RWPE1 (cell line): ENCODE data around the gene LLGL1.

Source experiments
- CTCF ChIA-PET: fragments of 350-600 bp; sonication (Branson Sonifier 250); formaldehyde crosslinking; extraction: SDS; loops from one replicate; lab custom pipeline; 2021; lab: Yijun Ruan, JAX
- POLR2A ChIA-PET: fragments of 400-600 bp; formaldehyde crosslinking; extraction: SDS; loops from one replicate; lab custom pipeline; 2020; ENCODE audit warnings: antibody characterized with exemption; ENCODE audit not compliant: low non-redundant PET; lab: Yijun Ruan, JAX
- DNase-seq: peaks from one replicate; pipeline ENCODE4 v3.0.0; 2012; ENCODE audit warnings: low spot score
- H3K27ac ChIP-seq: fragments of 450-650 bp; 2 replicates; pipeline ENCODE4 v1.5.1; 2017
- CTCF ChIP-seq: fragments of 450-650 bp; conservative IDR thresholded peaks from 2 replicates; pipeline ENCODE4 v1.5.1; 2017; ENCODE audit warnings: low read depth, mild to moderate bottlenecking

Gene LLGL1

DNA sequence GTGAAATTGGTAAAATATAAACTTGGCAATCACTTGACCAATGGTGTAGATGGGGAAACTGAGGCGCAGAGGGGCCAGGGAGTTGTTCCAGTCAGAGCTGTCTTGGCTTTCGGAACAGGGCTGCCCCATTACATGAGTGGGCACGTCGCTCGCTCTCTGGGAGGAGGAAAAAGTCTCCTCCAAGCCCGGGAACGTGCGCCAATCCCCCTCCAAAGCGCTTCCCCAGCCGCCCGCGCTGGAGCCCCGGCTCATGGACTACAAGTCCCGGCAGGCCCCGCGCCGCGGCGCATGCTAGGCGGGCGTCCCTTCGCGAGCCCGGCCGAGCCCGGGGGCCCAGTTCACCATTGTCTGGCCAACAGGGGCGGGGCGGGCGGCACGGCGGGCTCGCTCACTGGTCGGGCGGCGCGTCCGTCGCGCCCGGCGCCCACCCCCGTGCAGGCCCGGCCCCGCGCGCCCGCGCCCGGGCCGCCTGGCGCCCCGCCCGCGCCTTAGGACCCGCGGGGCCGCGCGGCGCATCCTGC is at the start of gene LLGL1:
TSS of gene LLGL1 (plus strand) at position 515 of the 521 bp plus-strand sequence. CDS start 48 bp downstream, outside the sequence.
- TF ChIP-seq CTCF = no peak
- DNase-seq = peak; percentile 99
- CTCF ChIA-PET = interaction anchor here (0.6 kb wide), 1 partner anchor 1366 kb away, joined by 6 read pairs; no protein-coding TSS in a partner anchor
- H3K27ac ChIP-seq = peak within 1 kb of the TSS; percentile 80
- POLR2A ChIA-PET = no interaction called here

DNA sequence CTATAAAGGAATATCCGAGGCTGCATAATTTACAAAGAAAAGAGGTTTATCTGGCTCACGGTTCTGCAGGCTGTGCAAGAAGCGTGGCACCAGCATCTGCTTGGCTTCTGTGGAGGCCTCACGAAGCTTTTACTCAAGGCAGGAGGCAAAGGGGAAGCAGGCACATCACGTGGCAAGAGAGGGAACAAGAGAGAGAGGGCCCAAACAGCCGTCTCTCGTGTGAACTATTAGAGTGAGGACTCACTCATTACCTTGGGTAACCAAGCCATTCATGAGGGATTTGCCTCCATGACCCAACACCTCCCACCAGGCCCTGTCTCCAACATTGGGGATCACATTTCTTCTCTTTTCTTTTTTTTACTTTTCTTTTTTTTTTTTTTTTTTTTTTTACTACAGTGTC is 49.3 kb upstream of the LLGL1 start:
- DNase-seq = no peak
- H3K27ac ChIP-seq = no peak overlapping the region
- CTCF ChIA-PET = no interaction called here
- POLR2A ChIA-PET = no interaction called here
- TF ChIP-seq CTCF = no peak

GRCh38 chr17:18177133-18177532 is 48.3 kb upstream of the LLGL1 start:
- POLR2A ChIA-PET = no interaction called here
- CTCF ChIA-PET = interaction anchor here (0.5 kb wide), 1 partner anchor 114 kb away, joined by 3 read pairs; no protein-coding TSS in a partner anchor
- no peak overlapping the region for H3K27ac ChIP-seq
- TF ChIP-seq CTCF = no peak
- no peak for DNase-seq

GRCh38 chr17:18177722-18178121 is 47.7 kb upstream of the LLGL1 start:
- CTCF ChIA-PET = interaction anchor here (0.5 kb wide), 1 partner anchor 115 kb away, joined by 3 read pairs; no protein-coding TSS in a partner anchor
- TF ChIP-seq CTCF = no peak
- DNase-seq = no peak
- H3K27ac ChIP-seq = no peak overlapping the region
- POLR2A ChIA-PET = no interaction called here

- ChIA-PET CTCF (no interaction called here), POLR2A (interaction anchor here (0.6 kb wide), 1 partner anchor 690 kb away, joined by 4 read pairs; no protein-coding TSS in a partner anchor)
- no peak for TF ChIP-seq CTCF
- no peak for DNase-seq
- no peak overlapping the region for H3K27ac ChIP-seq
These were observed 46.2 kb upstream of the LLGL1 start for GRCh38 chr17:18179196-18179595.

DNA sequence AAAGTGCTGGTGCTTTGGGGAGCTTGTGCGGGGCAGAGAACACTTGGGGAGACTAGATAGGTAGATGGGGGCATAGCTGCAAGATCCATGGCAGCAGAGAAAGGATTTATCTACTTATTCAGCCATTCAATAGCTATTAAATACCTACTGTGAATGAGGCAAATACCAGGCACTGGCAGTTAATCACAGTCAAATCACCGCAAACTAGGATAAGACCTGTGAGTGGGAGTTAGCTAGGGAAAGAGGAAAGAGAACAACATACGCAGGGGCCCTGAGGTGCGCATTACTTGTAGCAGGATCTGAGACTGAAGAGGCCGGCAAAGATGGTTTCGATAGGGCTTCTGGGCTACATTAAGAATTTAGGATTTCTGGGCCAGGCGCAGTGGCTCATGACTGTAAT is 45.6 kb upstream of the LLGL1 start:
- DNase-seq = no peak
- ChIA-PET CTCF (interaction anchor here (0.5 kb wide), 1 partner anchor 9 kb away, joined by 4 read pairs; no protein-coding TSS in a partner anchor), POLR2A (interaction anchor here (0.6 kb wide), 1 partner anchor 689 kb away, joined by 4 read pairs; no protein-coding TSS in a partner anchor)
- no peak for TF ChIP-seq CTCF
- H3K27ac ChIP-seq = no peak overlapping the region
